22Rv1 (cell line): Measurements from ENCODE around the gene SOST.
A peak's percentile ranks its signal among the peaks of the same experiment; 100 is the strongest.

ENCODE experiments used
- H3K27ac ChIP-seq: fragments of 450-650 bp; 2 replicates; pipeline ENCODE4 v1.5.1; 2017
- ZFX ChIP-seq: fragments of 450-650 bp; IDR thresholded peaks from 2 replicates; pipeline ENCODE4 v1.6.1; 2017; ENCODE audit warnings: antibody characterized with exemption, borderline replicate concordance
- TF ChIP-seq, protein P1 (sequence below): fragments of 450-650 bp; IDR thresholded peaks from 2 replicates; pipeline ENCODE4 v1.5.1; 2017; ENCODE audit warnings: mild to moderate bottlenecking

SOST gene

DNA sequence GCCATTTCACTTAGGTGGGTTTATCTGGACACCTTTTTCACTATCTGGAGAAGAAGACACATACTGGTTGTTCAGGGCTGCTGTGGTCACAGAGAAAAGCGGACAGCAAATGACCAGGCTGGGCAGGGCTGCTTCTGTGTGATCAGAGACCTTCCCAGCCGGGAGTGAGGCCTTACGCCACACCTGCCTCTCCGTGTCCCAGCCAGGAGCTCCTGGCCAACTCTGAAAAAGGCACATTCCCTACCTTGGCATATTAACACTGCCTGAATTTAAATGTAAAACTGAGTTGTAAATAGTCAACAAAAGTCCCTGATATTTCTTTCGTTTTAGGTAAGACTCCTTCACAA is 9.1 kb upstream of the SOST start:
- no peak overlapping the region for H3K27ac ChIP-seq
- TF ChIP-seq ZFX: no peak
- TF ChIP-seq, protein P1, sequence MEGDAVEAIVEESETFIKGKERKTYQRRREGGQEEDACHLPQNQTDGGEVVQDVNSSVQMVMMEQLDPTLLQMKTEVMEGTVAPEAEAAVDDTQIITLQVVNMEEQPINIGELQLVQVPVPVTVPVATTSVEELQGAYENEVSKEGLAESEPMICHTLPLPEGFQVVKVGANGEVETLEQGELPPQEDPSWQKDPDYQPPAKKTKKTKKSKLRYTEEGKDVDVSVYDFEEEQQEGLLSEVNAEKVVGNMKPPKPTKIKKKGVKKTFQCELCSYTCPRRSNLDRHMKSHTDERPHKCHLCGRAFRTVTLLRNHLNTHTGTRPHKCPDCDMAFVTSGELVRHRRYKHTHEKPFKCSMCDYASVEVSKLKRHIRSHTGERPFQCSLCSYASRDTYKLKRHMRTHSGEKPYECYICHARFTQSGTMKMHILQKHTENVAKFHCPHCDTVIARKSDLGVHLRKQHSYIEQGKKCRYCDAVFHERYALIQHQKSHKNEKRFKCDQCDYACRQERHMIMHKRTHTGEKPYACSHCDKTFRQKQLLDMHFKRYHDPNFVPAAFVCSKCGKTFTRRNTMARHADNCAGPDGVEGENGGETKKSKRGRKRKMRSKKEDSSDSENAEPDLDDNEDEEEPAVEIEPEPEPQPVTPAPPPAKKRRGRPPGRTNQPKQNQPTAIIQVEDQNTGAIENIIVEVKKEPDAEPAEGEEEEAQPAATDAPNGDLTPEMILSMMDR: no peak

DNA sequence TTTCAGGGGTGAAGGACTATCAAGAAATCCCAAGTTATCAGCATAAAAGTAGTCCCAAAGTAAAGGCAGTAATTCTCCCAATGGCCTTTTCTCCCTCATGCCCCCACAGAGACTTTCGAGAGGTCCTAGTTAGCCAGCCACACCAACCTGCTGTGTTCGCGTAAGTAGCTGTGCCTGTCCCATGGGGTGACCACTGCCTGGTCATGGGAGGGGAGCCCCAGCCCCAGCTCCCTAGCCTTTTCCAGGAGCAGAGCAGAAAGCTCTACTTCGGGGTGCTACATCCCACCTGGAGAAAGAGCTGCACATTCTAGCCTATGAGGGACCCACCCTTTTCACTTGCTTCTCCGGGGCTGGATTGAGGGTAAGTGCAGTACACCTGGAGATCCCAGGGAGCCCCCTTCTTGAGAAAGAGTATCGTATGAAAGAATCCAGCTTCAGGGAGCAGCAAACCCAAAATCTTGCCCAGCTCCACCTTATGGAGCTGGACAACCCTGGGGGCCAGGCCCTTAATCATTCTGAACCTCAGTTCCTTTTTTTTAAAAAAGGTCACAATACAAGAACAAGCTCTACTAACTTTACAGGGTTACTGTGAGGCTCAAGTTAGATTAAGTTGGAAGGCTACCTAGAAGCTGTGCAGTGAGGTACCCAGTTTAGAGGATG is 8.6 kb upstream of the SOST start:
- no peak for TF ChIP-seq ZFX
- TF ChIP-seq, protein P1: no peak
- H3K27ac ChIP-seq: no peak overlapping the region

DNA sequence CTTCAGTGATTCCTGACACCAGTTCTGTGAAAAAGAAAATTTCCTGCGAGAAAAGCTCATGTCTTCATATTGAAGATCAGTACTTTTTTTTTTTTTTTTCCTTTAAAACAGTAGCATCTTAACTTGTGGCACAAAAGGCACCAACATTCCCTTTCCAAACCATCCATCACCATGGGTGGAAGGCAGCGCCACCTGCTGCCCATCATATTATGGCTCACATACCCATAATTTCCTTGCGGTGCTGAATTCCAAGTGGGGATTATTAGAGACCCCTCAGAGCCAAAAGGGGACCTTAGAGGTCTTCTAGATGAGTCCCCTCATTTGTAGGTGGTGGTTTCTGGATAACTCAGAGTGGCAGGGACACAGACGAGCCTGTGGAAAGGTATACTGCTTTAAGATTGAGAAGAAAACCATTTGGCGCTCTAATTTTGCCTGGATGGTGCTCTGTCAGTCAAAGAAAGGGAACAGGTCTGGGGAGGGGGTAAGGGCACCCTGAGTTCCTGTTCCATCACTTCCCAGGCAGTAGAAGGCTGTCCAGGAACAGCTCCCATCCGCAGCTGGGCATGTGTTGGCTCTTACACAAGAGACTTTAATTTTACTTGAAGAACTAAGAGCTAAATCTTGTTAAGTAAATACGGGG is 7.9 kb upstream of the SOST start:
- no peak for TF ChIP-seq ZFX
- TF ChIP-seq, protein P1: peak; percentile 96
- H3K27ac ChIP-seq: no peak overlapping the region

DNA sequence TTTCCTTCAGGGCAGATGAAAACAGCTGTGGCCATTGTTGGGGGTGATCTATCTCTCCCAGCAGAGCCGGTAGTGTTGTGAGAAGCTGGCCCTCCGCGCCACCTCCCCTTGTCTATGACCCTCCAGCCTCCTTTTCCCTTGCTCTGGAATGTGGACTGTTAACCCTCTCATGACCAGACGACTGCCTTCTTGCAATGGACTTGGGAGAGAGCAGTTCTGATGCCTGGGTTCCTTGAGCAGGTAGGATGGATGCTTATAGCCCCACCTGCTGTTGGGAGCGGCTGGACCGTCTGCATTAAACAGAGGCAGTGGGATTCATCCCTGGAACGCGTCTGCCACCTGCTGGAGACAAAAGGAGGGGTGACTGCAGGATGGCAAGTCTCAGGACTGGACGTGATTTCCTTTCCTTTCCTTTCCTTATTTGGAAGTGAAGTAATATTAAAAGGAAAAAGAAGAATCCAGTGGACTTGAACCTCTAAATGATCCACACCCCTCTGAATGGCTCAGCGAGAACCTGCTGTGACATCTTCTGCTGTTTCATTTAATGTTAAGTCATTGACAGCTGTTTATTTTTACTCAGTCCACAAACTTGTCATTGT is 1.8 kb upstream of the SOST start:
- no peak overlapping the region for H3K27ac ChIP-seq

DNA sequence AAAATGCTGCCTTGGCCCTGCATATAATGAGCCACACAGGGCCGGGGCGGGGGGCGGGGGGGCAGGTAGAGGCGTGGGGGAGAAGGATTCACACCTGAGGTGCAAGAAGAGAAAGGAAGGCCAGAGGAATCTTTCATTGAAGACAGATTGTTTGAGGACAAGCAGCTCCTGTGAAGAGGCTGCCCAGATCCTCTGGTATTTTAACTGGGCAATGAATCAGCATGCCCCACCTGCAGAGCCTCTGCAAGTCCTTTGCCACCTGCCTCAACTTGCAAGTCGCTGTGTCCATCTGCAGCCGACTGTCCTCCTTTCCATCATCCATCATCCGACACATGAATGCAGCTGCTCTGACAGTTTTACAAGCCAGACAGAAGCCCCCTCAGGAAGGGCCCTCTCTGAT is 1.2 kb upstream of the SOST start:
- TF ChIP-seq, protein P1: no peak
- no peak for TF ChIP-seq ZFX
- no peak overlapping the region for H3K27ac ChIP-seq

More for the DNA sequence above, 1.8 kb upstream of the SOST start:
- TF ChIP-seq ZFX: no peak
- TF ChIP-seq, protein P1: peak; percentile 99

DNA sequence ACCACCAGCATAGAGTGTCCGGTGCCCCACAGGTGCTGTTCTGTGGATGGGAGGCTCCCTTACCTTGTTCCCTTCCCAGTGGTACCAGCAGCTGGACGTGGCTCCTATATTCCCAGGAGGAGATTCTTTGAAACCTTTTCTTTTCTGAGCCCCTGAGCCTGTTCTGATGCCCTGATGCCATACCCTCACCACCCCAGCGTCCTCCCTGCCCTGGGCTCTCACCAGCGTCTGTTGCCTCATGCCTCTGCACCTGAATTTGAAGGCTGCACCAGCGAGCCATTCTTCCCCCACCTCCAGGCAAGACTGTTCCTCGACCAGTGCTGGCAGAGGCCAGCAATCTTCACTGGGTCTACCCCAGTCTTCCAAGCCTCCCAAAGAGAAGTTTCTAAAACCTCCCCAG is 505 bp downstream of the SOST start:
- no peak overlapping the region for H3K27ac ChIP-seq

More for the DNA sequence above, 505 bp downstream of the SOST start:
- no peak for TF ChIP-seq ZFX
- TF ChIP-seq, protein P1: no peak
